Uterine smooth muscle cell (primary cell): ENCODE data around the gene TSTD2. TPM values are rescaled to one million over a fixed set of nuclear protein-coding genes. Genes with fewer than 3 reads are reported as not detected.

Experiments used
- total RNA-seq: library from RNA; depleted of rRNA; stranded (reverse); fragments of >200 nt; gene quantifications from 2 replicates; pipeline ENCODE4 v1.2.3, GENCODE V29; 2014

TSTD2 gene
- total RNA-seq: 15.1 and 19.5 TPM in 2 replicates

DNA sequence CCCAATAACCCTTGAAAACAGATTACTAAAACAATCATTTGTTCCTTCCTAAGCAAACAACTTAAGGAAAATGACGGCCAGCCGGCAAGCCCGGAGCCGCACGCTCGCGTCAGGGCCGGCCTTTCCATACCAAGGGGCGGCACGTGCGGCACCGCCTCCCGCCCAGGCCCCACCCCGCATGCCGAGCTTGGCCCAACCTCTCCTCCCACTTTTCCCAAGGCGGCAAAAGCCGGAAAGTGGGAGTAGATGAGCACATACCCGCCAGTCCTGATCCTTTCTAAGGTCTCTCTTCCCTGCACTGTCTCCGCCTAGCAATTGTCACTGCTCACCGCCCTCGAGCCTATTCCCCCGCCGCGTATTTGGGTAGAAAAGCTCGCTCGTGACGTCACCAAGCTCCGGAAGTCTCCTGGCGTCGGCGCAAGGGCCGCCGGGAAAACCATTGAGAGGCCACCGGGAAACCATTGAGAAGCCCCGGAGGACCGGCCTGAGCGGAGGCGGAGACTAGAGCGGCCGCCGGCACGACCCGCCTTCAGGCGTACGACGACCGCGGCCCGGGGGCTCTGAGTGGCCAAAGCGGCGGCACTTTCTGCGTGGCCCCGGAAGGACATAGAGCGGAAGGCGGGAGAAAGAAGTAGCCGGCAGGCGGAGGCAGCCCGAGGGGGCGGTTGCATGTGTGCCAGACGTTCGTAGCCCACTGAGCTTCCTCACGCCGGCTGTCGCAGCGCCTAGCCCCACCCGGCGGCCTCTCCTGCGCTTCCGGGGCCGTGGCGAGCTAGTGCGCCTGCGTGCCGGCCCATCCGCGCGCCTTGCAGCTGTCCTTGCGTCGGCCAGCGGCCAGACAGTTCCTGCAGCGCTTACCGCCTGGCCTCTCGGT is at the start of gene TSTD2, which contains the start of gene NCBP1:
Gene TSTD2 (minus strand): TSS at position 384 of the 874 bp plus-strand sequence. CDS start 5,806 bp downstream, outside the sequence.
Gene NCBP1 (plus strand): TSS at position 837 of the 874 bp plus-strand sequence. CDS start 61 bp downstream, outside the sequence.

Other genes with a start within 250 kb of the TSTD2 start
- 10.4 and 14.7 TPM in 2 replicates for gene TDRD7, start 221.3 kb downstream of the TSTD2 start, total RNA-seq
- 0.44 and 0.87 TPM in 2 replicates for gene TMOD1, start 131.7 kb downstream of the TSTD2 start, total RNA-seq
- 51.7 and 56.9 TPM in 2 replicates for gene NCBP1, start 453 bp upstream of the TSTD2 start, total RNA-seq
- gene XPA, start 64.0 kb upstream of the TSTD2 start, total RNA-seq: 6.1 and 6.6 TPM in 2 replicates
- gene FOXE1, start 219.9 kb upstream of the TSTD2 start, total RNA-seq: not detected in 2 replicates